SJSA1 (cell line): ENCODE results near the gene SFTPD. TPM values are rescaled to one million over a fixed set of nuclear protein-coding genes. Genes with fewer than 3 reads are reported as not detected.

ENCODE experiments used
- DNase-seq, 2 experiments: peaks; one replicate each; pipeline ENCODE4 v3.0.0-alpha.2; 2015 to 2020; ENCODE audit warnings: low spot score in 2 of 2, low read depth in 1 of 2
- H3K27ac ChIP-seq: fragments of 250-450 bp; sonication (Bioruptor Pico); 2 replicates; pipeline ENCODE4 v1.5.1; 2020; ENCODE audit warnings: mild to moderate bottlenecking, moderate library complexity
- H3K27me3 ChIP-seq: fragments of 250-450 bp; sonication (Bioruptor Pico); replicated peaks from 2 replicates; pipeline ENCODE4 v1.5.1; 2020; ENCODE audit warnings: mild to moderate bottlenecking, moderate library complexity
- H3K36me3 ChIP-seq: fragments of 250-450 bp; sonication (Bioruptor Pico); 2 replicates; pipeline ENCODE4 v1.5.1; 2020; ENCODE audit warnings: mild to moderate bottlenecking
- H3K4me1 ChIP-seq: fragments of 250-450 bp; sonication (Bioruptor Pico); replicated peaks from 2 replicates; pipeline ENCODE4 v1.6.1; 2021; ENCODE audit warnings: mild to moderate bottlenecking
- H3K4me3 ChIP-seq: fragments of 250-450 bp; sonication (Bioruptor Pico); 2 replicates; pipeline ENCODE4 v1.5.1; 2020; ENCODE audit warnings: mild to moderate bottlenecking
- H3K9me3 ChIP-seq: fragments of 250-450 bp; sonication (Bioruptor Pico); replicated peaks from 2 replicates; pipeline ENCODE4 v1.5.1; 2020; ENCODE audit warnings: mild to moderate bottlenecking
- total RNA-seq: library from RNA; depleted of rRNA; stranded (reverse); fragments of >200 nt; shearing (Covaris generic); gene quantifications from 2 replicates; pipeline ENCODE4 v1.2.3, GENCODE V29; 2014

Gene SFTPD
- total RNA-seq, 1 experiment from 2014 or later: 0.29 TPM

DNA sequence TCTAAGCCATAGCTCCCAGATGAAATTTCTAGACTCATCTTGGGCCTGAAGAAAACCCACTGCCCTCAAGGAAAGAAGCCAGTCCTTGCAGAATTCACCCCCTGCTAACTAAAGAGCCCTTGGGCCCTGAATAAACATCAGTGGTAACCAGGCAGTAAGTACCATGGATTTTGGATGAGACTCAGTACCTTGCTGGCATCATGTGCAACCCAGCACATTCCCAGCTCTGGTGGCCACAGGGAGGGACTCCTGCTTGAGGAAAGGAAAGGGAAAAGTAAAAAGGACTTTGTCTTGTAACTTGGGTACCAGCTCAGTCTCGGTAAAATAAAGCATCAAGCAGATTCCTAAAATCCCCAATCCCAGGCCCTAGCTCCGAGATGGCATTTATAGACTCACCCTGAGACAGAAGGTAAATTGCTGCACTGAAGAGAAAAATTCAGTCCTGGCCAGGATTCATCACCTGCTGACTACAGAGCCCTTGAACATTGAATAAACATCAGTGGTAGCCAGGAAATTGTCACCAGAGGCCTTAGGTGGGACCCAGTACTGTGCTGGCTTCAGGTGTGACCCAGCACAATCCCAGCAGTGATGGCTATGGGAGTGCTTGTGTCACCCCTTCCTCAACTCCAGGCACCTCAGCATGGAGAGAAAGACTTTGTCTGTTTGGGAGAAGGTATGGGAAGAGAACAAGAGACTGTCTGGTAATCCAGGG is 31.2 kb upstream of the SFTPD start:
- Histone ChIP-seq H3K4me1 (peaks cover 39% of the 10 kb centered on the region), H3K4me3 (no peak overlapping the region), H3K27me3 (no peaks in the 10 kb centered on the region), H3K36me3 (no peaks in the 10 kb centered on the region), H3K27ac (peak overlapping the region; percentile 80), H3K9me3 (peaks cover 6% of the 10 kb centered on the region)
- no peak for DNase-seq

- no peaks in the 10 kb centered on the region for H3K36me3 ChIP-seq
- H3K9me3 ChIP-seq: peaks cover 8% of the 10 kb centered on the region
- DNase-seq: no peak
Observed at GRCh38 chr10:79979310-79979975, 30.5 kb upstream of the SFTPD start.

GRCh38 chr10:79976999-79977398 is 28.1 kb upstream of the SFTPD start:
- Histone ChIP-seq H3K36me3 (no peaks in the 10 kb centered on the region), H3K27me3 (no peaks in the 10 kb centered on the region), H3K9me3 (peaks cover 8% of the 10 kb centered on the region), H3K27ac (no peak overlapping the region), H3K4me3 (no peak overlapping the region), H3K4me1 (peaks cover 26% of the 10 kb centered on the region)
- no peak for DNase-seq

More at GRCh38 chr10:79979310-79979975, 30.5 kb upstream of the SFTPD start:
- Histone ChIP-seq H3K27me3 (no peaks in the 10 kb centered on the region), H3K4me3 (no peak overlapping the region), H3K4me1 (peaks cover 34% of the 10 kb centered on the region), H3K27ac (no peak overlapping the region)

DNA sequence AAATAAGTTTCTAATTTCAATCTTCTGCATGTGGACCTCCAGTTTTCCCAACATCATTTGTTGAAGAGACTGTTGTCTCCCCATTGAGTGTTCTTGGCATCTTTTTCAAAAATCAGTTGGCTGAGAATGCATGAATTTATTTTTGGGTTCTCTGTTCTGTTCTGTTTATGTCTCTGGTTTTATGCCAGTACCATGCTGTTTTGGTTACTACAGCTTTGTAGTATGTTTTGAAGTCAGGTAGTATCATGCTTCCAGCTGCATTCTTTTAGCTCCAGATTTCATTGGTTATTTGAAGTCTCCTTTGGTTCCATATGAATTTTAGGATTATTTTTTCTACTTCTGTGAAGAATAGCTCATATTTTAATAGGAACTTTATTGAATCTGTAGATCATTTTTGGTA is 21.2 kb upstream of the SFTPD start:
- Histone ChIP-seq H3K4me3 (no peak overlapping the region), H3K27ac (no peak overlapping the region), H3K27me3 (no peaks in the 10 kb centered on the region), H3K36me3 (no peaks in the 10 kb centered on the region), H3K9me3 (peaks cover 6% of the 10 kb centered on the region), H3K4me1 (no peaks in the 10 kb centered on the region)
- no peak for DNase-seq

DNA sequence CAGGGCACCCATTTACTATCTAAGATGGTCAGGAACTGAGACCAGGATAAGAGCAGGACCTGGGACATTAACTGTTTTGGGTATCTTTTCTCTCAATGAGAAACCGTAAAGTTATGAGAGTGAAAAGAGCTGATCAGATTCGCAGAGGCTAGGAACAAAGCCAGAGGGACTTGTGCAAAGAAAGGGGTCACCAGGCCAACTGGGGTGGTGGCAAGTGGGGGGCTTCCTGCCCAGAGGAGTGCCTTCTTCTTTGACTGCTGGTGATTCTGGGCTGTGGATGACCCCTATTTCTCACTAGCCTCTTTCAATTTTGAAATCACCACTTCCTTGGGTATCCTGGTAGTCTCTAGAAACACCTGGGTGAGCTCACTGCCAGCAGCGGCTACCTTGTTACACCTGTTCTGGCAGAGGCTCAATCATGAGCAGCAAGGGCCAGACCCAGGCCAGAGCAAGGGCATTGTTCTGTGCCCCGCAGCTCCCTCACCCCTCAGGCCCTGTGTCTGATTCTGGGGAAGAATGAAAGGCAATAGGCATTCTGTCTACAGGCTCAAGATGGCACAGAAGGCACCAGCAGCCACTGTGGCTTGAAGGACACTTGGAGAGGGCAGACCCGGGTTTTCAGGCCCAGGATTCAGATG is 999 bp downstream of the SFTPD start:
- no peak for DNase-seq
- Histone ChIP-seq H3K4me3 (no peak overlapping the region), H3K27me3 (peaks cover 2% of the 10 kb centered on the region), H3K27ac (no peak overlapping the region), H3K4me1 (no peaks in the 10 kb centered on the region), H3K36me3 (no peaks in the 10 kb centered on the region), H3K9me3 (no peaks in the 10 kb centered on the region)

- Histone ChIP-seq H3K27ac (no peak overlapping the region), H3K4me1 (no peaks in the 10 kb centered on the region), H3K9me3 (no peaks in the 10 kb centered on the region), H3K36me3 (no peaks in the 10 kb centered on the region), H3K27me3 (peaks cover 3% of the 10 kb centered on the region), H3K4me3 (no peak overlapping the region)
- no peak for DNase-seq
Observed at GRCh38 chr10:79947083-79947415, 1.9 kb downstream of the SFTPD start.

GRCh38 chr10:79946271-79947082 is 2.4 kb downstream of the SFTPD start:
- no peak overlapping the region for H3K27ac ChIP-seq
- no peaks in the 10 kb centered on the region for H3K9me3 ChIP-seq
- H3K4me1 ChIP-seq: no peaks in the 10 kb centered on the region
- H3K4me3 ChIP-seq: no peak overlapping the region
- no peak for DNase-seq
- H3K27me3 ChIP-seq: peaks cover 3% of the 10 kb centered on the region
- no peaks in the 10 kb centered on the region for H3K36me3 ChIP-seq

DNA sequence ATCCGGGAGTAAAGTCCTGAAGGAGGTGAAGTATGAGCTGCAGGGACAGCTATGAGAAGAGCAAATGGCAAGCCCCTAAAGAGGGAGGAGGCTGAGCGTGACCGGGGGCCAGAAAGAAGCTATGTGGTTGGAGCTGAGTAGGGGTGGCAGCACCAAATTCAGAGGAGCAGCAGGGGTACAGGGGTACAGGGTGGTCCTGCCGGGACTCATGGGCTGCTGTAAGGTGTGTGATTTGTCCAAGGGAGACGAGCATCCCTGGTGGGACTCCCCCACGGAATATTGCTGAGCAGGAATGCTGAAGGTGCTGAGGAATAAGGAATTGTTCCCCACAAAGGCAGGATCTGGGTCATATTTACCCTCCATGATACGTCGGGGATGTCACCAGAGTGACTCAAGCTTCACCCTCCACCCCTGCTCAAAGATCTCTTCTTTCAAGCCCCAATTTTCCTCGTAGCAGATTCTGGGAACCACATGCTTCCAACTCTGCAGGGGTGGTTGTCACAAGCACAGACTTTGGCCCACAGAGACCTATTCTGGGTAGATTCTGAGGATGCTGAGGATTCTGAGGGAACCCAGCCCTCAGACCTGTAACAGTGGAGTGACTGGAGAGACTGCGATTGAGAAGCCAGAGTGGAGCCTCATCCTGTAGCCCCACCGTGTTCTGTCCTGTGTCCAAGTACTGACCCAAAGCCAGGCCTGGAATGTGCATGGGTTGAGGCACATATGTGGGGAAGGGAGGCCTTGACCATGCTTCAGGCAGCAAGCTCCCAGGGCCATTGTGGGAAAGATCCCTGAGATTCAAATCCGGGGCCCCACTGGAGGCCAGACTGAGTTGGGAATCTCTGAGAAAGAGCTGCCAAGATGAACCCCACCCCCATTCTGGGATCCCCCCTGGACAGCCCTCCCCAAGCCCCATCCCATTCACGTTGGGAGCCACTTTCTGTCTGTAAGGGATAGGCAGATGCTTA is 4.2 kb downstream of the SFTPD start:
- H3K4me1 ChIP-seq: no peaks in the 10 kb centered on the region
- no peak for DNase-seq
- no peaks in the 10 kb centered on the region for H3K9me3 ChIP-seq
- no peak overlapping the region for H3K27ac ChIP-seq
- H3K36me3 ChIP-seq: no peaks in the 10 kb centered on the region
- peaks cover 3% of the 10 kb centered on the region; the same call in 1 of the 2 replicates for H3K27me3 ChIP-seq
- H3K4me3 ChIP-seq: no peak overlapping the region

GRCh38 chr10:79943871-79944270 is 5.0 kb downstream of the SFTPD start:
- Histone ChIP-seq H3K4me3 (no peak overlapping the region), H3K27ac (no peak overlapping the region), H3K4me1 (no peaks in the 10 kb centered on the region), H3K36me3 (no peaks in the 10 kb centered on the region), H3K9me3 (no peaks in the 10 kb centered on the region), H3K27me3 (peaks cover 3% of the 10 kb centered on the region; the same call in 1 of the 2 replicates)
- DNase-seq: no peak

- DNase-seq: peak in 1 of 2 experiments; percentile 20
- Histone ChIP-seq H3K9me3 (no peaks in the 10 kb centered on the region), H3K27ac (no peak overlapping the region), H3K4me3 (no peak overlapping the region), H3K27me3 (peaks cover 3% of the 10 kb centered on the region; the same call in 1 of the 2 replicates), H3K36me3 (no peaks in the 10 kb centered on the region), H3K4me1 (0 out of 2 replicates have a peak, but pooled peaks cover 3% of the 10 kb centered on the region)
Observed at GRCh38 chr10:79942261-79943185, 6.4 kb downstream of the SFTPD start.

DNA sequence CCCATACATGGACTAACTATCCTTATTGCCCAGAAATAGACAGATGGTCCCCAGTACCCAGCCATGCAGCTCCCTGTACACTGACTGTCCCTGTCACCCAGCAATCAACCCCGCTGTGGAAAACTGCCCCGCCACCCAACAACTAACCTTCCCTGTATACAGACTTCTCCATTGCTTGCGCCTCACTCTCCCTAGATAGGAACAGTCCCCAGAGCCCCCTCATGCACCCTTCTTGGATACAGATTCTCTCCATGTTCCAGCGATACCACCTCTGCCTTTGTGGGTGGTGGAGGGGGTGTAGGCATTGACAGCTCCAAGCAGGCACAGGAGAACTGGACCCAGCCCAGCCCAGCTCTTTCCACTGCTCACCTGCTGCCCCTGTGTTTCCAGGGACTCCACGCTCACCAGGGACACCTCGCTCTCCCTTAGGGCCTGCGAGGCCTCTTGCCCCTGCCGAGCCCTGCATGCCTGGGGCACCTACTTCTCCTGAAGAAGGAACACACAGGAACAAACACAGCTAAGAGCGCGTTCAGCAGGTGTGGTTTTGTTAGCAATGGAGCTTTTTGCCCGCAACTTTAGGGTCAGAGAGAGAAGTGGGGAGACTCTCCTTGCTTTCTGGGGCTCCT is 7.2 kb downstream of the SFTPD start:
- Histone ChIP-seq H3K4me1 (peaks cover 3% of the 10 kb centered on the region; the same call in 1 of the 2 replicates), H3K9me3 (no peaks in the 10 kb centered on the region), H3K36me3 (no peaks in the 10 kb centered on the region), H3K27me3 (peaks cover 3% of the 10 kb centered on the region; the same call in 1 of the 2 replicates), H3K4me3 (no peak overlapping the region), H3K27ac (no peak overlapping the region)
- DNase-seq: no peak
